Stimulated activated CD4-positive, alpha-beta T cell treated with anti-CD3 and anti-CD28 coated beads, Interleukin-2, amount 100 ng/mL, for 24 hours (primary cell): ENCODE measurements around the gene RNPS1.

ENCODE experiments used
- DNase-seq, 2 donors: peaks; one replicate each; pipeline ENCODE4 v3.0.0-alpha.2; 2020

Gene RNPS1

GRCh38 chr16:2210386-2211365 lies 57.2 kb downstream of the RNPS1 start, which contains the start of gene BRICD5:
Gene BRICD5 (minus strand): TSS chr16:2210863. CDS start chr16:2210833, 30 bp downstream.
- DNase-seq: peak in 1 of 2 donors; percentile 22

- DNase-seq: no peak
Measured at GRCh38 chr16:2210009-2210332, 58.0 kb downstream of the RNPS1 start.

- no peak for DNase-seq
Measured at GRCh38 chr16:2209258-2210008, 58.5 kb downstream of the RNPS1 start.

GRCh38 chr16:2208772-2209171 lies 59.2 kb downstream of the RNPS1 start:
- DNase-seq: no peak

GRCh38 chr16:2208308-2208707 lies 59.6 kb downstream of the RNPS1 start:
- no peak for DNase-seq

- no peak for DNase-seq
Measured at GRCh38 chr16:2207872-2208271, 60.1 kb downstream of the RNPS1 start.

- no peak for DNase-seq
Measured at GRCh38 chr16:2206780-2207433, 61.0 kb downstream of the RNPS1 start.

GRCh38 chr16:2206420-2206779 lies 61.5 kb downstream of the RNPS1 start:
- no peak for DNase-seq

- no peak for DNase-seq
Measured at GRCh38 chr16:2205967-2206313, 62.0 kb downstream of the RNPS1 start.

- DNase-seq: peak; percentile 88 to 90
Measured at GRCh38 chr16:2205104-2205966, 62.6 kb downstream of the RNPS1 start, which contains the start of gene MLST8. Gene MLST8 (plus strand): TSS chr16:2205454. CDS start chr16:2206086, 632 bp downstream.

- DNase-seq: peak in 1 of 2 donors; percentile 18
Measured at GRCh38 chr16:2204416-2205103, 63.4 kb downstream of the RNPS1 start.
